Measurements from ENCODE around the gene IL6ST.
"Not testable (repeated sequence)": the region's sequence is repeated elsewhere in the genome, so short reads cannot be mapped to it uniquely, and the experiment has no call there.

The IL6ST gene

DNA sequence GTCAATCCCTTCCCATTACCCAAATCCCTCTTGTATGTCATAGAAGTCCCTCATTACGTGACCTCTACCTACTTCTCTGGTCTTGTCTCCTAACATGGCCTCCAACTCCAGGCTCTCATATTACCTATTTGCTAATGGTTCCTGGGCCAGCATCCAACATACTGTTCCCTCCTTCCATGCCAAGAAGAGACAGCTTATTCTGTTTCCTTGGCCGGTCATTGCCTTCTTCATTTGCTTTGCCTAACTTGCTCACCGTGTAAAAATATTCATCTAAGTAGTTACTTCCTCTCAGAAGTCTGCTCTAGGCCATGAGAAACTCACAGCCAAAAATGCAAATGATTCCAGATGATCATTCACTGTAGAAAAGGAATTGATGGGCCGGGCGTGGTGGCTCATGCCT lies 8.9 kb upstream of the IL6ST start:
- DNase-seq, result no peak

GRCh38 chr5:56003179-56003578 lies 8.4 kb upstream of the IL6ST start:
- no peak for DNase-seq

- DNase-seq, result no peak
Observed at GRCh38 chr5:56002303-56002702, 7.5 kb upstream of the IL6ST start.

GRCh38 chr5:56000221-56000620 lies 5.5 kb upstream of the IL6ST start:
- not testable (repeated sequence) for DNase-seq

DNA sequence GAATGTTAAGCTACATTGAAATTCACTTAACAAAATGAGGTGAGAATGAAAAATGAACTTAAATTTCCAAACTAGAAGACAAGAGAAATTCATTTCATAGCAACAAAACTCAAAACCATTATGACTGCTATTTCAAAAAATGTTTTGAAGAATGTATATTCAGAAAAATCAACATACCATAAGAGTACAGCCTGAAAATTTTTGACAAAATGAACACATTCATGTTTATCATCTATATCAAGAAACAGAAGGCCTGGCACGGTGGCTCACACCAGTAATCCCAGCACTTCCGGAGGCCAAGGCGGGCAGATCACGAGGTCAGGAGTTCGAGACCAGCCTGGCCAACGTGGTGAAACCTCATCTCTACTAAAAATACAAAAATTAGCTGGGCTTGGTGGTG lies 4.2 kb upstream of the IL6ST start:
- DNase-seq, result no peak

DNA sequence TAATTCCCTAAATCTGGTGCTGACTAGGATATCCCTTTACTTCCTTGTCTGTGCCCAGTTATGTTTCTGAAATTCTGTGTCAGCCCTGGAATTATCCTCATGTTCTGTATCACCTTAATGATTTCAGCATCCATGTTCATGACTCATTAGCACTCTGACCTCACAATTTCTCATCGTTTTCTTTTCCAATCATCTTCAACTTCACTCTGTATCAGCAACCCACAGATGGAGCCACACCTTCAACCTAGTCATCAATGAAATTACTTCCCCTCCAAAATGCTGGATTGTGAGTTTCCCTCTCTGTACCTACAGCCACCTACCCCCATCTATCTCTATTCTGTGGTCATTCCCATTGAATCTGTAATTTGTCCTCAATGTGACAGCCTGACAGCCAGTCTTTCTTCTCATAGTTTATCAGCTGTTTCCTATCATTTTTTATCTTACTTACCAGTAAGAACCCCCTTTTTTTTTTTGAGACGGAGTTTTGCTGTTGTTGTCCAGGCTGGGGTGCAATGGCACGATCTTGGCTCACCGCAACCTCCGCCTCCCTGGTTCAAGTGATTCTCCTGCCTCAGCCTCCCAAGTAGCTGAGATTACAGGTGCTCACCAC lies 3.1 kb upstream of the IL6ST start:
- no peak for DNase-seq

GRCh38 chr5:55994998-55995914 lies 493 bp upstream of the IL6ST start:
- peak; percentile 96 for DNase-seq

DNA sequence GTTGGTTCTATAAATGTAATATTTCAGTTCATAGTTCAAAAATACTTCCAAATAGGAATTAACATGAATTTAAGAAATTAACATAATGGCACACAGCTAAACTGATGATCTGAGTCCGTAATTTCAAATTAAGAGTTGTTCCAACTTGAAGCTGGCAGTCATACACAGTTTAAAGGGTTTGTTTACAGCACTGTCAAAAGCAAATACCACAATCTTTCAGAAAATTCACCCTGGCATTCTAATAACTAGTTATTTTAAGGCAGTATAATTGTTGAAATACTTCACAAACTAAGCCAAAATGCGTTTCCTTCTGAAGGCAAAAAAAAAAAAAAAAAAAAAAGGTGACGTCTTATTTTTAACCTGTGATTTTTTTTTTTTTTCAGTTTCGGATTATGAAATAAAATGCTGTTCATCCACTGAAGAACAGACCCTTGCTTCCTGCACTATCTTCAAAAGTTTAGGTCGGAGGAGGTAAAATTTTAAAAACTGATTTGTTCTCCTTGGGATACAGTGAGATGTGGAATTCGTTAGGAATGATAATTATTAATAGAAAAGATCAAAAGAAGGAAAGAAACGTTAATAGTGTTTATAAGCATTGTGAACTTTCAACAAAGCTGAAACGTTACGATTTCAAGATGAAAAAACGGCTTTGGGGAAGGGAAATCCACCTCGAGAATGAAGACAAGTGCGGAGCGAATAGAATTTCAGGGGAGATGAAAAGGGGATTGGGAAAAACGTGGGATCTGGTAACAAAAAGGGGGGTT lies 850 bp downstream of the IL6ST start:
- no peak for DNase-seq

- no peak for DNase-seq
Observed at GRCh38 chr5:55993013-55993412, 1.8 kb downstream of the IL6ST start.

GRCh38 chr5:55991768-55992486 lies 2.8 kb downstream of the IL6ST start:
- no peak for DNase-seq

DNA sequence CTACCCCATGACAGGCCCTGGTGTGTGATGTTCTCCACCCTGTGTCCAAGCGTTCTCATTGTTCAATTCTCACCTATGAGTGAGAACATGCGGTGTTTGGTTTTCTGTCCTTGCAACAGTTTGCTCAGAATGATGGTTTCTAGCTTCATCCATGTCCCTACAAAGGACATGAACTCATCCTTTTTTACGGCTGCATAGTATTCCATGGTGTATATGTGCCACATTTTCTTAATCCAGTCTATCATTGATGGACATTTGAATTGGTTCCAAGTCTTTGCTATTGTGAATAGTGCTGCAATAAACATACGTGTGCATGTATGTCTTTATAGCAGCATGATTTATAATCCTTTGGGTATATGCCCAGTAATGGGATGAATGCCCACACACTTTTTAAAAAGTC lies 3.9 kb downstream of the IL6ST start:
- DNase-seq, result not testable (repeated sequence)

- DNase-seq, result no peak
Observed at GRCh38 chr5:55989860-55990259, 4.9 kb downstream of the IL6ST start.

- no peak for DNase-seq
Observed at GRCh38 chr5:55988979-55989638, 5.7 kb downstream of the IL6ST start.

- DNase-seq, result not testable (repeated sequence)
Observed at GRCh38 chr5:55988428-55988827, 6.3 kb downstream of the IL6ST start.

DNA sequence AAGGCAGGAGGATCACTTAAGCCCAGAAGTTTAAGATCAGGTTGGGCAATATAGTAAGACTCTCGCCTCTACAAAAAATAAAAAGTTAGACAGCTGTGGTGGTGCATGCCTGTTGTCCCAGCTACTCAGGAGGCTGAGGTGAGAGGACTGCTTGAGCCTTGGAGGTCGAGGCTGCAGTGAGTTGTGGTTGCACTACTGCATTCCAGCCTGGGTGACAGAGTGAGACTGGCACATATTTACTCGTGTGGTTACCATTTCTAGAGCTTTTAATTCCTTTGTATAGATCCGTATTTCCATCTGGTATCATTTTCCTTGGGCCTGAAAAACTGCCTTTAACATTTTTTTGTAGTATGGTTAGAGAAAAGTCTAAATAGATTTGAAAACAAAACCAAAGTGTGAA lies 7.8 kb downstream of the IL6ST start:
- DNase-seq, result no peak

GRCh38 chr5:55985181-55985580 lies 9.6 kb downstream of the IL6ST start:
- no peak for DNase-seq

GRCh38 chr5:55983986-55984385 lies 10.8 kb downstream of the IL6ST start:
- DNase-seq, result no peak

DNA sequence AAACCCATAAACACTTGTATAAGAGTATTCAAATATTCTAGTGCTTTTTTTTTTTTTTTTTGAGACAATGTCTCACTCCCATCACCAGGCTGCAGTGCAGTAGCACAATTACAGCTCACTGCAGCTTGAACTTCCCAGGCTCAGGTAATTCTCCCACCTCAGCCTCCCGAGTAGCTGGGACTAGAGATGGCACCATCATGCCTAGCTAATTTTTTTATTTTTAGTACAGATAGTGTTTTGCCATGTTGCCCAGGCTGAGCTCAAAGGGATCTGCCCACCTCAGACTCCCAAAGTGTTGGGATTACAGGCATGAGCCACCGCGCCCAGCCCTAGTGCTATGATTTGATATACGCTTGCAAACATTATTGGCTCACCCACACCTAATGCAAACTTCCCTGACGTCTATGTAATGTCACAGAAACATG lies 11.8 kb downstream of the IL6ST start:
- no peak for DNase-seq

DNA sequence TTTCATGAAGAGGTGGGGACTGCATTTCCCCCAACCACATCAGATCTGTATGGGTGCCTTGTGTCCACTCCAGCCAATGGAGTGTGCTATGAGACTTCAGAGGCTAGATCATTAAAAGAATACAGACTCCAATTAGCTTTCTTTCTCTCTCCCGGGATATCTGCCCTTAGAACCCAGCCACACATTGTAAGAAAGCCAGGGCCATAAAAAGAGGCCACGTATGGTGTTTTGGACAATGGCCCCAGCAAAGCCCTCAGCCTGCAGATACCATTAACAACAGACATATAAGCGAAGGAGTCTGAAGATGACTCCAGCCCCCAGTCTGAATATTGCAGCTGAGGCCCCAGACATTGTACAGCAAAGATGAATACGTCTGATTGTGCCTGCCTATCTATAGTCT lies 21.5 kb downstream of the IL6ST start:
- DNase-seq, result no peak

GRCh38 chr5:55969956-55970355 lies 24.8 kb downstream of the IL6ST start:
- no peak for DNase-seq

- no peak for DNase-seq
Observed at GRCh38 chr5:55966284-55966683, 28.5 kb downstream of the IL6ST start.

GRCh38 chr5:55965525-55965924 lies 29.2 kb downstream of the IL6ST start:
- DNase-seq, result no peak
